Stomach (tissue), 4 donors: ENCODE data around the gene SSBP3.

Source experiments
- CTCF ChIP-seq, 7 experiments: fragments of 450-650 bp in 4 of 7; fragments of 200-600 bp in 3 of 7; sonication (generic) in 3 of 7; IDR thresholded peaks; one replicate each; pipeline ENCODE4 v1.5.1; 2016 to 2019; ENCODE audit warnings: antibody characterized with exemption in 7 of 7, control low read depth in 2 of 7, mild to moderate bottlenecking in 1 of 7
- EP300 ChIP-seq: sonication (generic); formaldehyde crosslinking; IDR thresholded peaks from one replicate; pipeline ENCODE4 v1.6.1; 2017; ENCODE audit warnings: antibody characterized with exemption
- POLR2A ChIP-seq, 4 donors: fragments of 450-650 bp; IDR thresholded peaks; one replicate each; pipeline ENCODE4 v1.6.1; 2016; ENCODE audit warnings: antibody characterized with exemption in 4 of 4, control low read depth in 2 of 4, mild to moderate bottlenecking in 1 of 4, moderate library complexity in 1 of 4
- POLR2AphosphoS5 ChIP-seq, 3 donors: sonication (generic); formaldehyde crosslinking; IDR thresholded peaks; one replicate each; pipeline ENCODE4 v1.6.1; 2016; ENCODE audit warnings: antibody characterized with exemption in 3 of 3

GRCh38 chr1:54424398-54424797, 18.2 kb upstream of the SSBP3 start:
- no peak for TF ChIP-seq CTCF (IDR thresholded peaks at IDR 0.05)
- TF ChIP-seq EP300: no peak
- TF ChIP-seq POLR2A (IDR thresholded peaks at IDR 0.05): no peak
- TF ChIP-seq POLR2AphosphoS5 (IDR thresholded peaks at IDR 0.05): no peak
